Erythroblast (primary cell): ENCODE results near the gene SLC12A8.

Source experiments
- GATA1 ChIP-seq: IDR thresholded peaks from 2 replicates; pipeline ENCODE4 v1.6.1; 2011; ENCODE audit warnings: low read depth, mild to moderate bottlenecking, control low read depth, low read length, moderate library complexity
- POLR2A ChIP-seq: IDR thresholded peaks from 2 replicates; pipeline ENCODE4 v1.6.1; 2011; ENCODE audit warnings: mild to moderate bottlenecking, low read length

- no peak for TF ChIP-seq POLR2A
- TF ChIP-seq GATA1: no peak
Observed at GRCh38 chr3:125231895-125232294, 19.3 kb upstream of the SLC12A8 start.
